GM21619 (cell line): Measurements from ENCODE around the gene AXDND1.
A peak's percentile ranks its signal among the peaks of the same experiment; 100 is the strongest.
"Not testable (repeated sequence)": the region's sequence is repeated elsewhere in the genome, so short reads cannot be mapped to it uniquely, and the experiment has no call there.

Experiments
- ATAC-seq: cut with Tn5 transposase; IDR thresholded peaks from one replicate; pipeline ENCODE4 v1.9.1; 2021; ENCODE audit not compliant: unreplicated experiment

The AXDND1 gene

GRCh38 chr1:179365342-179366092 lies at the start of gene AXDND1:
Gene AXDND1, plus strand, starts transcription at chr1:179365971. Its CDS starts 539 bp downstream, at chr1:179366510.
- ATAC-seq = peak; percentile 98

DNA sequence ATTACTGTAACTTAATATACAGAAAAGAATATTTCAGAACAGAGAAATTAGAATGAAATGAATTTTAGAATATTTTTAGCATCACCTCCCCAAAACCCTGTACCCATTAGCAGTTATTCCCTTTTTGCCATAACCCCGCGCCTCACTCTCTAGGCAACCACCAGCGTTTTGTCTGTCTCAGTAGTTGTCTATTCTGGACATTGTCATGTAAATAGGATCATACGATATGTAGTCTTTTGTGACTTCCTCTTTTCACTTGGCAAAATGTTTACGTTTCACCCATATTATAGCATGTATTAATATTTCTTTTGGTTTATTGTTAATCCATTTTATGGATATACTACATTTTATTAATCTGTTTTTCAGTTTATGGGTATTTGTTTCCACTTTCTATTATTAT lies 47.3 kb upstream of the AXDND1 start:
- no peak for ATAC-seq

DNA sequence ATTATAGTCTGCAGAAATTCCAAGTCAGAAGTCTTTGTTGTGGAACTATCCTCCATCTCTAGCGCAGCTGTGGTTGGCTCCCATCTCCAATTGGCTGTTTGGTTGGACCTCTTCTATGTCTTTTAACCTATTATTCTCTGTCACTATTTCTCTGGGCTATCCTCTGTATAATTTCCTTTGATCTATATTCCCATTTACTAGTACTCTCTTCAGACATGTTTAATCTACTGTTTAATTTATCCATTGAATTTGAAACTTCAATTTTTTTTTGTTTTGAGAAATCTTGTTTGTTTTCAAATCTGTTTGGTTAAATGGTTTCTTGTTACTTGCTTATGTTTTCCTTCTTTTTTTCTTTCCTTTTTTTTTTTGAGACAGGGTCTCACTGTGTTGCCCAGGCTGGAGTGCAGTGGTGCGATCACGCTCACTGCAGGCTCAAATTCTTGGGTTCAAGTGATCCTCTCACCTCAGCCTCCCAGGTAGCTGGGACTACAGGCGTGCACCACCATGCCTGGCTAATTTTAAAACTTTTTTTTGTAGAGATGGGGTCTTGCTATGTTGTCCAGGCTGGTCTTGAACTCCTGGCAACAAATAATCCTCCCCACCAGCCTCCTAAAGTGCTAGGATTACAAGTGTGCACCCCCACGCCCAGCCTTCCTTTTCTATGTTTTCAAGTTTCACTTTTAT lies 44.1 kb upstream of the AXDND1 start:
- no peak for ATAC-seq

- ATAC-seq = no peak
These were observed 43.2 kb upstream of the AXDND1 start for GRCh38 chr1:179322557-179322956.

DNA sequence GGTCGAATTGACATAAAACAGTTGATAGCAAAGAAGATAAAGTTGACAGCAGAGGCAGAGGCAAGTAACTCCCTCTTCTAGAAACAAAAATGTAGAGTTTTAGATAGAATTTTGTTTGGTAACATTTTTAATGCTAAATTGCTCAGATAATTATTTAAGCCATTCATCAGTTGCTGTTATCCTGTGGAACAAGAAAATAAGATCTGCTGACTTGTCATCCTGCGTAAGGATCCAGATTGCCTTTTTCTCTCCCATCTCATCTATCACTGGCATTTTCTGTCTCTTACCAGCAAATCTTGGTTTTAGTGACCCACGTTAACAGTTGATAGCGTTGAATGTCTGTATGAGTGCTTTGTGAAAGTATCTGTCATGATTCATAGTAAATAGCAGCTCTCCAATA lies 42.3 kb upstream of the AXDND1 start:
- ATAC-seq = no peak

DNA sequence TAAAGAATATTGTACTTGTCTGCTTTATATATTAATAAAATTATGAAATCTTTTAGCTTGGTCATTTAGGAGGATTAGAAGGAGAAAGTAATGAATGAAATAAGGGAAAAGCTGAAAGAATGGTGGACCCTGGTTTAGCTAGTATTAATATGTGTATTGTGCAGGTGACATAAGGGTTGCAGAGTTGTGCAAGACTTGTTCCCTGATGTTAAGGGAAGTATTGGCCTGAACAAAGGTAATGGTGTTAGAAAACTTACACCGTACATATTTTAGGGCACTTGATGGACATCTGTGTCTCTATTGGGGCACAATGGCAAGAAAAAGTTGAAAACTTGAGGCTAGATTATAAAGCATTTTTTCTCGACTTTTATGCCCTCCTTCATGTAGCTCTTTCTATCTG lies 39.9 kb upstream of the AXDND1 start:
- no peak for ATAC-seq

- ATAC-seq = no peak
These were observed 39.0 kb upstream of the AXDND1 start for GRCh38 chr1:179326746-179327145.

DNA sequence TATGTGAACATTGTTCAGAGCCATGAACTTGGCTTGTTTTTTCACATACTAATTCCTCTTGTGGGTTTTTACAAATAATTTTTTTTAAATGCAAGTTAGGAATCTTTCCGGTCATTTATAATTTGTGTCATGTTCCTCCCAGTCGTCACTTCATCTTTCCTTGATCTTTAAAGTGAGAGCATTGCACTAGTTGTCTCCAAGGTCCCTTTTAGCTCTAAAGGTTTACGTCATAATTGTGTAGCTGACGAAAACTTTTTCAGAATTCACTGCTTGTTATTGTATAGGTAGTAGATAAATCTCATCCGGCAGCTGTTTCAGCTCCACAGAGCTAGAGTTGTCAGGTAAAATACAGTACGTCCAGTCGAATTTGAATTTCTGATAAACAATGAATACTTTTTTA lies 38.6 kb upstream of the AXDND1 start:
- no peak for ATAC-seq

DNA sequence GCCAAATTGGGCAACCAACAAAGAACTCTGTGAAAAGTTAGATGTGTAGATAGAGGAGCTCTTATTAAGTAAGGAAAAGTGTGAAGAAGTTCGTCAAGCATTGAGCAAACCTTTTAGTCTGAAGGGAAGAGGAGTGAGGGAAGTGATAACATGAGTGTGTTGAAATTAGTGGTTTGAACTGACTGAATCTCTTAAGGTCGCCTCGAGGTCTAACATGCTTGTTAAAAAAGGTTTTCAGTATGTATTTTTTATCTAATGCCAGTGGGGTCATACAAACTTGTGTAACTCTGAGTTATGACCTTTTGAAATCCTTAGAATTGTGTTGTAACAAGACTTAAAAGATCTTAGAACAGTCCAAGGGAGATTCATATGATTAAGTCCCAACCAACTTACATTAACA lies 38.1 kb upstream of the AXDND1 start:
- no peak for ATAC-seq

DNA sequence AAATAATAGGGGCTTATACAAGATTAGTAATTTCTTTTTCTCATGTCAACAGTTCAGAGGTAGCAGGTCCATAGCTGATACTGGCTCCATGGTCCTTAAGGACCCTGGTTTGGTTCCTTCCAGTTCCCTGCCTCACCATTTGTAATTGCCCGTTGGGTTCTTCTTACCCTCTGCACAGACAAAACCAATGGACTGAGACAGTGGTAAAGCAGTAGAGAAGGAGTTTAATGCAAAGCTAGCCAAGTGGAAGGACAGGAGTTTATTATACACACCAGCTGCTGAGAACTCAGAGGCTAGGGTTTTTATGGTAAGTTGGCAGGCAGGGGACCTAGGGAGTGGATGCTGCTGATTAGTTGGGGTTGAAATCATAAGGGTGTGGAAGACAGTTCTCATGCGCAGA lies 35.9 kb upstream of the AXDND1 start:
- ATAC-seq = no peak

DNA sequence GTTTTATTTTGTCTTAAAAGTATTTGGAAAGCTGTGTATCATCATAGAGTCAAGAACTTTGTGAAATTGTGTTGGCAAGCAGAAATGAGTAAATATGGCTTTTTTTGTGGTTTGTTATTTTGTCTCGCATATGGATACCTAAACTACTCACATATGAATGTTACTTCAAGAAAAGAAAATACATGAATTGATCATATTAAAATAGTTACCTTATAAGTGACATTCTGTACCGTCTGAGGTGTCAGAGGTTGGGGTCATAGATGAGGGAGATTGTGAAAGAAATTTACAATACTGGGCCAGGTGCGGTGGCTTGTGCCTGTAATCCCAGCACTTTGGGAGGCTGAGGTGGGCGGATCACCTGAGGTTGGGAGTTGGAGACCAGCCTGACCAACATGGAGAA lies 31.3 kb upstream of the AXDND1 start:
- ATAC-seq = no peak

DNA sequence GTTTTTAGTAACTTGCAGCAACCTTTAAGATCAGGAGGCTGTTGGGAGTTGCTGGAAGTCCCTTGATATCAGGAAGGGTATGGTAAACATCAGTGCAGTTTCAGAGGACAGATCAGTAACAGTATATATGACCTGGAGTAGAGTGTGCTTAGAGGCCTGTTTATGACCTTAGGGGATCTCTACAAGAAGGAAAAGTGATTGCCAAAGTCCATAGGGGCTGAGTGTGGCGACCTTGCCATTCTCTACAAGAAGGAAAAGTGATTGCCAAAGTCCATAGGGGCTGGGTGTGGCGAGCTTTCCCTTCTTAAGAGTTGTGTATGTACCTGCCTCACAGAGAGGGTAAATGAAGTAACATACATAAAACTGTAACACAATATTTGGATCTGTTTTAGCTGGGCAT lies 28.5 kb upstream of the AXDND1 start:
- ATAC-seq = no peak

DNA sequence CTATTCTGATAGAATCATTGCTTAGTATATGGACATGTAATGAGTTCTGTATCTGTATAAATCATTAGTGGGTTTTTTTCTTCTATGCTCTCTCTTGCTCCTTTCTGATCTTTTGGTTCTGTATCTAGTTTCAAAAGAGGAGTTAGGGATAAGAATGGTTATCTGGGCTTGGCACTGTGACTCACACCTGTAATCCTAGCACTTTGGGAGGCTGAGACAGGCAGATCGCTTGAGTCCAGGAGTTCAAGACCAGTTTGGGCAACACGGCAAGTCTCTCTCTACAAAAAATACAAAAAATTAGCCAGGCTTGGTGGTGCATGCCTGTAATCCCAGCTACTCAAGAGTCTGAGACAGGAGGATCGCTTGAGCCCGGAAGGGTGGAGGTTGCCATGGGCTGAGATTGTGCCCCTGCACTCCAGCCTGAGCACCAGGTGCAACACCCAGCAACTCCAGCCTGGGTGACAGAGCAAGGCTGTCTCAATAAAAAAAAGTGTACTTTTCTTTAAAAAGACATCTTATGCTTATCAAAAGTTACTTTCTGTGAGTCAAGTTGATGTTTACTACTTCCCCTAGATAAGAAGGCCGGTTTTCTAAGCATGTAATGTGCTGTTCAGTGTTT lies 27.7 kb upstream of the AXDND1 start:
- no peak for ATAC-seq

DNA sequence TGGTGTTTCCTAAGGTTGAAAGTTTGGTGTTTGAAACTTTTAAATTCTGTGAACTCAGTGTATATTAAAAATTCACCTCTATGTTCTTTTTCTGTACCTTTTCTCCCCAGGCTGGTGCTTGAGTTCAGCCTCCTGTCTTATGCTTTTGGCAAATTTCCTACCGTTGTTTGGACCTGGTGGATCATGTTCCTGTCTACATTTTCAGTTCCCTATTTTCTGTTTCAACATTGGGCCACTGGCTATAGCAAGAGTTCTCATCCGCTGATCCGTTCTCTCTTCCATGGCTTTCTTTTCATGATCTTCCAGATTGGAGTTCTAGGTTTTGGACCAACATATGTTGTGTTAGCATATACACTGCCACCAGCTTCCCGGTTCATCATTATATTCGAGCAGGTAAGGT lies 24.9 kb upstream of the AXDND1 start:
- no peak for ATAC-seq

- ATAC-seq = no peak
These were observed 23.7 kb upstream of the AXDND1 start for GRCh38 chr1:179341943-179342547.

DNA sequence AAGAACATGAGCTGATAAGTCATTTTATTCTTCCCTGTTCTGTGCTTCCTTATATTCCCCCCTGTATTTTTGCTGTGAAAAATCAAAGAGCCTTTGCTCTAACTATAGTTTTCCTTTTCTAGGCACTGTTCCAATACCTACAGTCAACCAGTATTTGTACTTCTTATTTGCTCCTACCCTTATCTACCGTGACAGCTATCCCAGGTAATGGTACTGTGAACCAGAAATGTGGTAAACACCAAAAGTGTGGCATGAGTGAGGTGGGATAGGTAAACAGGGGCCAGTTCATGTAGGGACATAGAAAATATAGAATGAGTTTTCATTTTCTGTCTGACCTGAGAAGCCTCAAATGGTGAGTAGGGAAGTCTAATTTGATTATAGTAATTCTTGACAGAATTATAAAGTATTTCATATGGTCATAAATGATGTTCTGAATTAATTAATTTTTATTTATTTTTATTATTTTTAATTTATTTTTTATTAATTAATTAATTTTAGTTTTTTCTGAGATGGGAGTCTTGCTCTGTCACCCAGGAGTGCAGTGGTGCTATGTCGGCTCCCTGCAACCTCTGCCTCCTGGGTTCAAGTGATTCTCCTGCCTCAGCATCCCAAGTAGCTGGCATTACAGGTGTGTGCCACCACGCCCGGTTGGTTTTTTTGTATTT lies 22.9 kb upstream of the AXDND1 start:
- no peak for ATAC-seq

- ATAC-seq = no peak
These were observed 14.5 kb upstream of the AXDND1 start for GRCh38 chr1:179351281-179351680.

DNA sequence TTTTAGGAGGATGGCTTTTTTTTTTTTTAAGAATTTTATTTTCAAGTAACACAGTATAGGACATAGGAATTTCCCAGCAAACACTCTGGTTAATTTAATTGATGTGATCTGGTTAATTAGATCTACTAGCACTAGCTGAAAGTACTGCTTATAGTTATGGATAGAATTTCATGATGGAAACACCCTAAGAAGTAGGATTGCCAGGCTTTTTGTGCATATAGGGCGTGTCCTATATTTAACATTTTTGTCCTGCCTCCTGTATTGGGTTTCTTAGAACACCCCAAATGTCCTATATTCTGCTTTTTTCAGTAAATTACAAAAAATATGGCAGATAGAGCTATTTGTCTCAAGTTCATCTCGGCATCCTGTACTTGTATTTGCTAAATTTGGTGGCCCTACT lies 13.5 kb upstream of the AXDND1 start:
- ATAC-seq = no peak

GRCh38 chr1:179353546-179353945 lies 12.2 kb upstream of the AXDND1 start:
- ATAC-seq = no peak

DNA sequence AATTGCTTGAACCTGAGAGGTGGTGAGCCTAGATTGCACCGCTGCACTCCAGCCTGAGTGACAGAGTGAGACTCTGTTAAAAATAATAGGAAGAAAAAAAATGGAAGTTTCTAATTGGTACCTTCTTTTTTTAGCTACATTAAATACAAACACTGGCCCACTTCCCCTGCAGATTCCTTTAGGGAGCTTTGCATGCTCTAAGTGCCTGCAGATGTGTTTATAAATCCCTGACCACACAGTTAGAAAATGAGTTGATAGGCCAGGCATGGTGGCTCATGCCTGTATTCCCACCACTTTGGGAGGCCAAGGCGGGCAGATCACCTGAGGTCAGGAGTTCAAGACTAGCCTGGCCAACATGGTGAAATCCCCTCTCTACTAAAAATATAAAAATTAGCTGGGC lies 4.1 kb upstream of the AXDND1 start:
- not testable (repeated sequence) for ATAC-seq

- ATAC-seq = peak; percentile 23
These were observed 476 bp downstream of the AXDND1 start for GRCh38 chr1:179366093-179366800.
